Right lobe of liver (tissue), 6 donors: ENCODE data around the gene EEF2. TPM values are rescaled to one million over a fixed set of nuclear protein-coding genes. Genes with fewer than 3 reads are reported as not detected.

Experiments
- ATAC-seq, 4 donors: fragments of 200-7000 bp; cut with Tn5 transposase; one replicate each; pipeline ENCODE4 v1.9.1; 2020; ENCODE audit warnings: mild to moderate bottlenecking in 4 of 4, moderate library complexity in 4 of 4
- DNase-seq, 3 donors: peaks; one replicate each; pipeline ENCODE4 v3.0.0-alpha.2; 2020
- H3K27ac ChIP-seq, 3 donors: fragments of 200-600 bp; one replicate each; pipeline ENCODE4 v1.8.0; 2022
- H3K27me3 ChIP-seq, 2 donors: fragments of 200-600 bp; one replicate each; pipeline ENCODE4 v1.8.0; 2022
- H3K36me3 ChIP-seq, 4 donors: fragments of 200-600 bp; sonication (generic) in 1 of 4; one replicate each; pipeline versions ENCODE4 v1.5.1 to v1.8.0; 2017 to 2022; ENCODE audit warnings: control low read depth in 1 of 4
- H3K4me1 ChIP-seq, 4 donors: fragments of 200-600 bp; sonication (generic) in 1 of 4; one replicate each; pipeline versions ENCODE4 v1.5.1 to v1.8.0; 2017 to 2022; ENCODE audit warnings: control low read depth in 1 of 4
- H3K4me3 ChIP-seq, 3 donors: fragments of 200-600 bp; one replicate each; pipeline ENCODE4 v1.8.0; 2022
- H3K9me3 ChIP-seq, 4 donors: fragments of 200-600 bp; sonication (generic) in 1 of 4; one replicate each; pipeline versions ENCODE4 v1.5.1 to v1.8.0; 2017 to 2022; ENCODE audit warnings: control low read depth in 1 of 4
- CTCF ChIP-seq, 4 donors: fragments of 200-600 bp in 3 of 4; fragments of 450-650 bp in 1 of 4; IDR thresholded peaks; one replicate each; pipeline versions ENCODE4 v1.5.1 to v1.8.0; 2016 to 2022; ENCODE audit warnings: antibody characterized with exemption in 4 of 4, mild to moderate bottlenecking in 2 of 4
- POLR2A ChIP-seq: fragments of 450-650 bp; IDR thresholded peaks from one replicate; pipeline ENCODE4 v1.6.1; 2017; ENCODE audit warnings: antibody characterized with exemption, mild to moderate bottlenecking
- WGBS: methylation state at CpG from one replicate; pipeline ENCODE4 v1.1.6; 2018; ENCODE audit warnings: low coverage, low lambda C conversion rate; ENCODE audit not compliant: insufficient coverage; ENCODE audit errors: missing lambda C conversion rate; 5-methylcytosine and 5-hydroxymethylcytosine counted together
- intact Hi-C, 2 donors: fragments of 100-400 bp; cut with DNase I; formaldehyde crosslinking; loops; one replicate each; pipeline versions ENCODE4 v1.11.2 to v1.14.1; 2022
- long read RNA-seq: library from polyadenylated mRNA; unstranded; transcript quantifications from one replicate; pipeline ENCODE4 v2.0.0, GENCODE V29; 2019
- total RNA-seq, 6 experiments: library from RNA; depleted of rRNA in 2 of 6; stranded (reverse); fragments of >200 nt in 2 of 6; fragmentation: NEBNext Ultra II Directional in 3 of 6; extraction: Animal tissue kit (Norgen Biotek cat#: 25700) in 3 of 6; gene quantifications; one replicate each; pipeline versions ENCODE4 v1.1.0 to v1.2.4, GENCODE V29; 2016 to 2023
- donor health status: DM: no; HTN: yes; CAD: no.
- donor health status: DM: no; HTN: no; CAD: no.
- donor health status: DM: no; HTN: no; CAD: no.
- donor health status: DM: no; HTN: yes; CAD: no.
- donor health status: DM: no; HTN: yes; CAD: no.

Gene EEF2
- 1,000 to 10,000 TPM in 4 of 6 experiments, 100 to 1,000 TPM in 2; 933 to 1,231 (median 1,031) TPM for total RNA-seq
- long read RNA-seq, transcript EEF2-201 (15 exons, 3,164 nt), result major isoform, 27 of 39 reads
- long read RNA-seq, partial matches to known transcripts, result 11 of 39 reads
- long read RNA-seq, other reads (novel, unspliced or antisense), result 1 of 39 reads

GRCh38 chr19:3984908-3985642 is at the start of gene EEF2:
EEF2 (minus strand) TSS chr19:3985463; CDS start chr19:3985380, 83 bp downstream.
- intact Hi-C loops, result no loop called here
- no peaks in the 10 kb centered on the region for H3K27me3 ChIP-seq
- peak; percentile 100 for TF ChIP-seq POLR2A
- TF ChIP-seq CTCF (IDR thresholded peaks at IDR 0.05), result no peak
- H3K4me3 ChIP-seq, result peak within 1 kb of the TSS; percentile 91 to 99 (median 96)
- peaks cover 35 to 40% (median 37%) of the 10 kb centered on the region in 4 donors for H3K36me3 ChIP-seq
- DNase-seq (peak; percentile 91 to 93 (median 92)), ATAC-seq (peak; percentile 42 to 64 (median 52))
- 0% methylated on average over 44 of the region's 80 CpGs for WGBS
- no peaks in the 10 kb centered on the region for H3K9me3 ChIP-seq
- peak within 1 kb of the TSS; percentile 91 to 96 (median 96) for H3K27ac ChIP-seq
- peaks cover 0 to 33% (median 18%) of the 10 kb centered on the region in 4 donors for H3K4me1 ChIP-seq

GRCh38 chr19:4034048-4035017 is 49.1 kb upstream of the EEF2 start:
- intact Hi-C loops, result no loop called here
- Histone ChIP-seq H3K4me1 (no peaks in the 10 kb centered on the region), H3K27ac (no peak overlapping the region), H3K4me3 (no peak overlapping the region), H3K27me3 (no peaks in the 10 kb centered on the region), H3K9me3 (no peaks in the 10 kb centered on the region), H3K36me3 (peaks cover 0 to 34% (median 7%) of the 10 kb centered on the region in 4 donors)
- DNase-seq (no peak), ATAC-seq (no peak)
- TF ChIP-seq CTCF (IDR thresholded peaks at IDR 0.05) (no peak), POLR2A (no peak)
- WGBS, result 0% methylated on average over 1 of the region's 34 CpGs

GRCh38 chr19:4033028-4033956 is 48.0 kb upstream of the EEF2 start:
- Histone ChIP-seq H3K36me3 (peaks cover 0 to 40% (median 7%) of the 10 kb centered on the region in 4 donors), H3K4me3 (no peak overlapping the region), H3K27ac (no peak overlapping the region), H3K4me1 (no peaks in the 10 kb centered on the region), H3K27me3 (no peaks in the 10 kb centered on the region), H3K9me3 (no peaks in the 10 kb centered on the region)
- 100% methylated on average over 1 of the region's 63 CpGs for WGBS
- ATAC-seq (no peak), DNase-seq (no peak)
- TF ChIP-seq POLR2A, result no peak
- TF ChIP-seq CTCF (IDR thresholded peaks at IDR 0.05), result no peak
- intact Hi-C loops, result no loop called here

- Histone ChIP-seq H3K27ac (no peak overlapping the region), H3K27me3 (no peaks in the 10 kb centered on the region), H3K9me3 (no peaks in the 10 kb centered on the region), H3K4me1 (no peaks in the 10 kb centered on the region), H3K36me3 (peaks cover 0 to 34% (median 5%) of the 10 kb centered on the region in 4 donors), H3K4me3 (no peak overlapping the region)
- no peak for TF ChIP-seq POLR2A
- no peak for TF ChIP-seq CTCF (IDR thresholded peaks at IDR 0.05)
- ATAC-seq (no peak), DNase-seq (no peak)
- intact Hi-C loops, result no loop called here
- WGBS, result 100% methylated on average over 1 of the region's 16 CpGs
Measured at GRCh38 chr19:4032436-4032835, 47.2 kb upstream of the EEF2 start.
